ENCODE data around the gene HSF4. TPM values are rescaled to one million over a fixed set of nuclear protein-coding genes. Genes with fewer than 3 reads are reported as not detected.

HSF4 gene
- total RNA-seq, 1 experiment from 2014 or later = 1.2 TPM

- H3K4me1 Mint-ChIP-seq = peaks cover 10 to 12% of the 10 kb centered on the region in 2 experiments; a peak in 3 of 4 replicates
- no peak overlapping the region for H3K27ac ChIP-seq (ENCODE audit: insufficient read length, low read depth, low read length)
- no peaks in the 10 kb centered on the region for H3K9me3 Mint-ChIP-seq
- no peaks in the 10 kb centered on the region for H3K79me1 ChIP-seq (ENCODE audit: insufficient read depth, low read depth, low read length, poor library complexity, severe bottlenecking)
- H3K27me3 Mint-ChIP-seq (ENCODE audit: low read depth) = peaks cover 21% of the 10 kb centered on the region
- no peak overlapping the region for H3T11ph ChIP-seq (ENCODE audit: low read length)
- H3K4me3 Mint-ChIP-seq = no peak overlapping the region
- H3K4me2 ChIP-seq (ENCODE audit: insufficient read depth, insufficient read length, low read length) = no peak overlapping the region
- H2BK120ac ChIP-seq (ENCODE audit: low read depth, low read length, poor library complexity, severe bottlenecking) = no peak overlapping the region
- H2BK20ac ChIP-seq (ENCODE audit: low read depth, low read length, poor library complexity, severe bottlenecking) = no peak overlapping the region
- no peak overlapping the region for H2BK15ac ChIP-seq (ENCODE audit: low read depth, low read length)
- H3K27me3 ChIP-seq (ENCODE audit: insufficient read depth, low read length) = no peaks in the 10 kb centered on the region; the same call in 1 of the 2 replicates
- no peak overlapping the region for H2BK5ac ChIP-seq (ENCODE audit: insufficient read length, low read length)
- no peak overlapping the region for H4K91ac ChIP-seq (ENCODE audit: insufficient read length, low read depth, low read length)
- no peaks in the 10 kb centered on the region for H4K20me1 ChIP-seq (ENCODE audit: control insufficient read depth, insufficient read depth, insufficient read length)
- no peak overlapping the region for H2AK5ac ChIP-seq (ENCODE audit: insufficient read length, low read length)
- no CpG with 5 or more reads among the region's 8 CpGs for WGBS (ENCODE audit: extremely low coverage, insufficient read length, low lambda C conversion rate)
- H2AFZ ChIP-seq (ENCODE audit: low read length) = no peak overlapping the region
- no peaks in the 10 kb centered on the region for H3K4me1 ChIP-seq (ENCODE audit: insufficient read depth, low read length)
- no peaks in the 10 kb centered on the region; a peak in 2 of 7 replicates for H3K36me3 Mint-ChIP-seq (ENCODE audit: insufficient read depth in 1 of 3, low read depth in 3 of 3)
- no peaks in the 10 kb centered on the region for H3K9me3 ChIP-seq (ENCODE audit: control insufficient read depth, low read depth, low read length)
- no peak for DNase-seq
- no peak overlapping the region for H3K18ac ChIP-seq (ENCODE audit: insufficient read length, low read depth, low read length)
- H2BK12ac ChIP-seq (ENCODE audit: insufficient read length, low read depth, low read length) = no peak overlapping the region
- H3K9ac ChIP-seq (ENCODE audit: extremely low read depth, insufficient read length, low read length) = no peak overlapping the region
- H4K8ac ChIP-seq (replicated peaks; ENCODE audit: insufficient read length, low read depth, low read length) = no peak overlapping the region
- no peak overlapping the region for H3K27ac Mint-ChIP-seq
- H3K79me2 ChIP-seq (ENCODE audit: insufficient read depth, low read length) = no peaks in the 10 kb centered on the region
- H3K4ac ChIP-seq (ENCODE audit: low read depth, low read length) = no peak overlapping the region
- H3K14ac ChIP-seq (ENCODE audit: insufficient read depth, low read length) = no peak overlapping the region
- no peak overlapping the region for H4K5ac ChIP-seq (ENCODE audit: insufficient read length, low read depth, low read length)
- H3K56ac ChIP-seq (ENCODE audit: insufficient read length, low read depth, low read length) = no peak overlapping the region
- TF ChIP-seq, protein P1, sequence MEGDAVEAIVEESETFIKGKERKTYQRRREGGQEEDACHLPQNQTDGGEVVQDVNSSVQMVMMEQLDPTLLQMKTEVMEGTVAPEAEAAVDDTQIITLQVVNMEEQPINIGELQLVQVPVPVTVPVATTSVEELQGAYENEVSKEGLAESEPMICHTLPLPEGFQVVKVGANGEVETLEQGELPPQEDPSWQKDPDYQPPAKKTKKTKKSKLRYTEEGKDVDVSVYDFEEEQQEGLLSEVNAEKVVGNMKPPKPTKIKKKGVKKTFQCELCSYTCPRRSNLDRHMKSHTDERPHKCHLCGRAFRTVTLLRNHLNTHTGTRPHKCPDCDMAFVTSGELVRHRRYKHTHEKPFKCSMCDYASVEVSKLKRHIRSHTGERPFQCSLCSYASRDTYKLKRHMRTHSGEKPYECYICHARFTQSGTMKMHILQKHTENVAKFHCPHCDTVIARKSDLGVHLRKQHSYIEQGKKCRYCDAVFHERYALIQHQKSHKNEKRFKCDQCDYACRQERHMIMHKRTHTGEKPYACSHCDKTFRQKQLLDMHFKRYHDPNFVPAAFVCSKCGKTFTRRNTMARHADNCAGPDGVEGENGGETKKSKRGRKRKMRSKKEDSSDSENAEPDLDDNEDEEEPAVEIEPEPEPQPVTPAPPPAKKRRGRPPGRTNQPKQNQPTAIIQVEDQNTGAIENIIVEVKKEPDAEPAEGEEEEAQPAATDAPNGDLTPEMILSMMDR (conservative IDR thresholded peaks at IDR 0.05) = no peak
- no peaks in the 10 kb centered on the region for H3K23me2 ChIP-seq (ENCODE audit: insufficient read length, low read depth, low read length, poor library complexity, severe bottlenecking)
- H3K23ac ChIP-seq (ENCODE audit: insufficient read length, low read depth, low read length) = no peak overlapping the region
These were observed 45.0 kb downstream of the HSF4 start for GRCh38 chr16:67209565-67209964.

Data from H9 (cell line).